ENCODE measurements around the gene C12orf57. TPM values are rescaled to one million over a fixed set of nuclear protein-coding genes. Genes with fewer than 3 reads are reported as not detected.

C12orf57 gene
- total and polyA plus RNA-seq, 10 of the 15 experiments (the other 5 are each of a cell fraction or from before 2014, with no cell fraction given) = 64.5 to 377 (median 211) TPM

DNA sequence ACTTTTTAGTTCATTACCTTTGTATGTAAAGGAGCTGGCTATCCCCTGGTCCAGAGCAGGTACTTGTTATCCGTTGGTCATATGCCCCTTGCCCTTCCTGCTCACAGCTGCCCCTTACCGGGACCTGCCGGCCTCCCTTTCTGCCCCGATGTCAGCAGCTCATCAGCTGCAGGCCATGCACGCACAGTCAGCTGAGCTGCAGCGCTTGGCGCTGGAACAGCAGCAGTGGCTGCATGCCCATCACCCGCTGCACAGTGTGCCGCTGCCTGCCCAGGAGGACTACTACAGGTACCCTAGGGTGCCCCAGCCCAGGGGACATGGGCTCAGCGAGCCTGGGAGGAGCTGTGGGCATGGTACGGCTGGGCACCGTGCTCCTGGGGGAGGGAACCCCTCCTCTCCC lies 2.6 kb upstream of the C12orf57 start (continued):
- TF ChIP-seq, protein P1, sequence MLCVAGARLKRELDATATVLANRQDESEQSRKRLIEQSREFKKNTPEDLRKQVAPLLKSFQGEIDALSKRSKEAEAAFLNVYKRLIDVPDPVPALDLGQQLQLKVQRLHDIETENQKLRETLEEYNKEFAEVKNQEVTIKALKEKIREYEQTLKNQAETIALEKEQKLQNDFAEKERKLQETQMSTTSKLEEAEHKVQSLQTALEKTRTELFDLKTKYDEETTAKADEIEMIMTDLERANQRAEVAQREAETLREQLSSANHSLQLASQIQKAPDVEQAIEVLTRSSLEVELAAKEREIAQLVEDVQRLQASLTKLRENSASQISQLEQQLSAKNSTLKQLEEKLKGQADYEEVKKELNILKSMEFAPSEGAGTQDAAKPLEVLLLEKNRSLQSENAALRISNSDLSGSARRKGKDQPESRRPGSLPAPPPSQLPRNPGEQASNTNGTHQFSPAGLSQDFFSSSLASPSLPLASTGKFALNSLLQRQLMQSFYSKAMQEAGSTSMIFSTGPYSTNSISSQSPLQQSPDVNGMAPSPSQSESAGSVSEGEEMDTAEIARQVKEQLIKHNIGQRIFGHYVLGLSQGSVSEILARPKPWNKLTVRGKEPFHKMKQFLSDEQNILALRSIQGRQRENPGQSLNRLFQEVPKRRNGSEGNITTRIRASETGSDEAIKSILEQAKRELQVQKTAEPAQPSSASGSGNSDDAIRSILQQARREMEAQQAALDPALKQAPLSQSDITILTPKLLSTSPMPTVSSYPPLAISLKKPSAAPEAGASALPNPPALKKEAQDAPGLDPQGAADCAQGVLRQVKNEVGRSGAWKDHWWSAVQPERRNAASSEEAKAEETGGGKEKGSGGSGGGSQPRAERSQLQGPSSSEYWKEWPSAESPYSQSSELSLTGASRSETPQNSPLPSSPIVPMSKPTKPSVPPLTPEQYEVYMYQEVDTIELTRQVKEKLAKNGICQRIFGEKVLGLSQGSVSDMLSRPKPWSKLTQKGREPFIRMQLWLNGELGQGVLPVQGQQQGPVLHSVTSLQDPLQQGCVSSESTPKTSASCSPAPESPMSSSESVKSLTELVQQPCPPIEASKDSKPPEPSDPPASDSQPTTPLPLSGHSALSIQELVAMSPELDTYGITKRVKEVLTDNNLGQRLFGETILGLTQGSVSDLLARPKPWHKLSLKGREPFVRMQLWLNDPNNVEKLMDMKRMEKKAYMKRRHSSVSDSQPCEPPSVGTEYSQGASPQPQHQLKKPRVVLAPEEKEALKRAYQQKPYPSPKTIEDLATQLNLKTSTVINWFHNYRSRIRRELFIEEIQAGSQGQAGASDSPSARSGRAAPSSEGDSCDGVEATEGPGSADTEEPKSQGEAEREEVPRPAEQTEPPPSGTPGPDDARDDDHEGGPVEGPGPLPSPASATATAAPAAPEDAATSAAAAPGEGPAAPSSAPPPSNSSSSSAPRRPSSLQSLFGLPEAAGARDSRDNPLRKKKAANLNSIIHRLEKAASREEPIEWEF (IDR thresholded peaks at IDR 0.05; ENCODE audit: insufficient replicate concordance, low read depth, low read length) = no peak
- no peak for TF ChIP-seq PAX5 (IDR thresholded peaks at IDR 0.05; ENCODE audit: borderline replicate concordance, low read depth, low read length)
- no peak for TF ChIP-seq RFX5 (IDR thresholded peaks at IDR 0.05; ENCODE audit: low read depth, low read length)
- no peak for TF ChIP-seq PAX8 (IDR thresholded peaks at IDR 0.05)
- no peak for TF ChIP-seq STAT3 (IDR thresholded peaks at IDR 0.05; ENCODE audit: low read depth, low read length)
- TF ChIP-seq, protein P2, sequence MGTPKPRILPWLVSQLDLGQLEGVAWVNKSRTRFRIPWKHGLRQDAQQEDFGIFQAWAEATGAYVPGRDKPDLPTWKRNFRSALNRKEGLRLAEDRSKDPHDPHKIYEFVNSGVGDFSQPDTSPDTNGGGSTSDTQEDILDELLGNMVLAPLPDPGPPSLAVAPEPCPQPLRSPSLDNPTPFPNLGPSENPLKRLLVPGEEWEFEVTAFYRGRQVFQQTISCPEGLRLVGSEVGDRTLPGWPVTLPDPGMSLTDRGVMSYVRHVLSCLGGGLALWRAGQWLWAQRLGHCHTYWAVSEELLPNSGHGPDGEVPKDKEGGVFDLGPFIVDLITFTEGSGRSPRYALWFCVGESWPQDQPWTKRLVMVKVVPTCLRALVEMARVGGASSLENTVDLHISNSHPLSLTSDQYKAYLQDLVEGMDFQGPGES (IDR thresholded peaks at IDR 0.05) = no peak
- no peak for TF ChIP-seq PML (IDR thresholded peaks at IDR 0.05; ENCODE audit: low read length)
- no peak for TF ChIP-seq IKZF1 (conservative IDR thresholded peaks at IDR 0.05)
- TF ChIP-seq, protein P3, sequence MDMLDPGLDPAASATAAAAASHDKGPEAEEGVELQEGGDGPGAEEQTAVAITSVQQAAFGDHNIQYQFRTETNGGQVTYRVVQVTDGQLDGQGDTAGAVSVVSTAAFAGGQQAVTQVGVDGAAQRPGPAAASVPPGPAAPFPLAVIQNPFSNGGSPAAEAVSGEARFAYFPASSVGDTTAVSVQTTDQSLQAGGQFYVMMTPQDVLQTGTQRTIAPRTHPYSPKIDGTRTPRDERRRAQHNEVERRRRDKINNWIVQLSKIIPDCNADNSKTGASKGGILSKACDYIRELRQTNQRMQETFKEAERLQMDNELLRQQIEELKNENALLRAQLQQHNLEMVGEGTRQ (IDR thresholded peaks at IDR 0.05; ENCODE audit: borderline replicate concordance, low read depth, low read length) = no peak
- TF ChIP-seq CBX3 (IDR thresholded peaks at IDR 0.05; ENCODE audit: borderline replicate concordance, low read depth) = no peak
- no peak for TF ChIP-seq GABPA (IDR thresholded peaks at IDR 0.05; ENCODE audit: low read depth)
- TF ChIP-seq ATF7 (IDR thresholded peaks at IDR 0.05; ENCODE audit: low read depth) = no peak

Measured in GM12878 (cell line).